GM23338 (cell line): ENCODE measurements around the gene PPM1L. TPM values are rescaled to one million over a fixed set of nuclear protein-coding genes. Genes with fewer than 3 reads are reported as not detected.

Experiments
- polyA plus RNA-seq: library from polyadenylated mRNA; unstranded; fragments of >200 nt; fragmentation: Nextera tagmentation; extraction: Ambion mirVana; gene quantifications from 2 replicates; pipeline ENCODE4 v1.2.1, GENCODE V29; 2016
- total RNA-seq: library from RNA; depleted of rRNA; stranded (reverse); fragments of >200 nt; shearing (Covaris generic); gene quantifications from 2 replicates; pipeline ENCODE4 v1.2.3, GENCODE V29; 2014; rRNA removed

PPM1L gene
- total and polyA plus RNA-seq, 2 experiments from 2014 or later, result 3.9 to 26.4 TPM

Other genes with a start within 250 kb of the PPM1L start
- 32.2 and 36.2 TPM in 2 replicates for gene KPNA4, start 190.7 kb upstream of the PPM1L start, total RNA-seq
- gene KPNA4, start 190.7 kb upstream of the PPM1L start, polyA plus RNA-seq, result 17.0 and 17.8 TPM in 2 replicates
- gene ARL14, start 79.1 kb upstream of the PPM1L start, total RNA-seq, result not detected in 2 replicates
- gene ARL14, start 79.1 kb upstream of the PPM1L start, polyA plus RNA-seq, result not detected in 2 replicates